ENCODE data around the gene ARHGEF4.

Gene ARHGEF4

GRCh38 chr2:130864830-130865800 is 28.4 kb downstream of the ARHGEF4 start:
- peak; percentile 26 for DNase-seq

GRCh38 chr2:130869441-130870160 is 32.9 kb downstream of the ARHGEF4 start:
- no peak for DNase-seq

GRCh38 chr2:130870161-130870485 is 33.4 kb downstream of the ARHGEF4 start:
- no peak for DNase-seq

GRCh38 chr2:130870779-130871178 is 34.1 kb downstream of the ARHGEF4 start:
- DNase-seq, result no peak

GRCh38 chr2:130871843-130872740 is 35.4 kb downstream of the ARHGEF4 start:
- DNase-seq, result no peak

- DNase-seq, result no peak
These were observed 36.0 kb downstream of the ARHGEF4 start for GRCh38 chr2:130872741-130873125.

GRCh38 chr2:130873700-130874346 is 37.1 kb downstream of the ARHGEF4 start:
- DNase-seq, result peak; percentile 40

- peak; percentile 16 for DNase-seq
These were observed 37.8 kb downstream of the ARHGEF4 start for GRCh38 chr2:130874512-130874911.

GRCh38 chr2:130875935-130876334 is 39.2 kb downstream of the ARHGEF4 start:
- DNase-seq, result no peak

GRCh38 chr2:130877258-130877657 is 40.5 kb downstream of the ARHGEF4 start:
- DNase-seq, result no peak

- DNase-seq, result no peak
These were observed 41.6 kb downstream of the ARHGEF4 start for GRCh38 chr2:130878316-130878715.

- DNase-seq, result no peak
These were observed 42.2 kb downstream of the ARHGEF4 start for GRCh38 chr2:130878933-130879332.

GRCh38 chr2:130882111-130882690 is 45.5 kb downstream of the ARHGEF4 start:
- no peak for DNase-seq

- DNase-seq, result no peak
These were observed 46.3 kb downstream of the ARHGEF4 start for GRCh38 chr2:130882991-130883390.

- DNase-seq, result no peak
These were observed 46.8 kb downstream of the ARHGEF4 start for GRCh38 chr2:130883496-130883895.

- DNase-seq, result no peak
These were observed 47.3 kb downstream of the ARHGEF4 start for GRCh38 chr2:130884013-130884412.

GRCh38 chr2:130884503-130884902 is 47.8 kb downstream of the ARHGEF4 start:
- no peak for DNase-seq

GRCh38 chr2:130887643-130888042 is 50.9 kb downstream of the ARHGEF4 start:
- no peak for DNase-seq

GRCh38 chr2:130890941-130891669 is 54.4 kb downstream of the ARHGEF4 start:
- DNase-seq, result no peak

GRCh38 chr2:130891966-130892365 is 55.3 kb downstream of the ARHGEF4 start:
- DNase-seq, result no peak
